ENCODE data around the gene C8A.

Gene C8A

DNA sequence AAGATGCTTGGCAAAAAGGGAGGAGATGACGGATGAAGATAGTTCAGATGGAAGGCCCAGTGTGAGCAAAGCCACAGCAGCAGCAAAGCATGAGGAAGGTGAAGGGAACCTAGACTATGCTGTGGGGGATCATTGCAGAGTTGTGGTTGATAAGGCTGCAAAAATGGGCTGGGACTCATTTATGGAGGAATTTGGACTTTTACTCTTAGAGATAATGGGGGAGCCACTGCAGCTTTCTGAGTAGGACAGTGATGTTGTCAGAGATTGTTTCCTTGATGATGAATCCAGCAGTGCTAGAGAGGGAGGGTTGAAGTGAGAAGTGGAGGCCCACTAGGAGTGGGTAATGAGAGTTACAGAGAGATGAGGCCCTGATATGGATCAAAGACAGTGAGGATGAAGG is 2.1 kb upstream of the C8A start:
- Mint-ChIP-seq H3K9me3 (no peaks in the 10 kb centered on the region), H3K27ac (no peak overlapping the region), H3K4me1 (ENCODE audit: low read depth) (no peaks in the 10 kb centered on the region), H3K36me3 (ENCODE audit: low read depth) (no peaks in the 10 kb centered on the region), H3K4me3 (no peak overlapping the region), H3K27me3 (ENCODE audit: low read depth) (peaks cover 4% of the 10 kb centered on the region)

DNA sequence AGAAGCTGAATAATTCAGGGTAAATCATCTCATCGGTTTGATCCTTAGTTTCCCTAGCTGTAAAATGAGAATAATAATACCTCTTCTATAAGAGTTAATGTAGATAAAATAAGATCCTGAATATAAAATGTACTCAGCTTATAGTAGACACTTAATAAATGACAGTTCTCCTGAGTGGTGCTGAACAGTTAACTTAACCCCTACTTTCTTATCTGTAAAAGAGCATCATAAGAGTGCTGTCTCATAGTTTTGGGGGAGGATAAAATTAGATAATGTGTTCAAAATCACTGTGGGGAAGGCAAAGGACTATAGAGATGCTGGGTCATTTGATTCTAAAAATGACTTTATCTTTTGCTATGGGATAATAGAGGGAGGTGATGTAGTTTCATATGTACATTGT is 593 bp downstream of the C8A start:
- Mint-ChIP-seq H3K27me3 (ENCODE audit: low read depth) (peaks cover 4% of the 10 kb centered on the region), H3K4me3 (no peak overlapping the region), H3K9me3 (no peaks in the 10 kb centered on the region), H3K27ac (no peak overlapping the region), H3K36me3 (ENCODE audit: low read depth) (no peaks in the 10 kb centered on the region), H3K4me1 (ENCODE audit: low read depth) (no peaks in the 10 kb centered on the region)

DNA sequence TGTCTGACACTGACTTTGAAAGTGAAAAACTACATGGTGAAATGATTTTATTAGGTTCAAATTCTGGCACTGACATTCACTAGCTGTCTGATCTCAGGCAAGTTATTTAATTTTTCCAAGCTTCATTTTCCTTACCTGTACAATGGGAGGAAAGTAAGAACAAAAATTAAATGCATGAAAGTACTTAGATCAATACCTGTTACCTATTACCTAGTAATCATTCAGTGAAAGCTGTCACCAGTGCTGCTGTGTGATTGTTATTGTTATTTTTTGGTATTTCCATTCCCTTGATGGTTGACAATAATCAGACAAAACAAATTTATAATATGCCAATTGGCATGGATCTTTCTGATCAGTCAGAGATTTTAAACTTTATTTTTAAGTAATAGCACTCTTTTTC is 1.6 kb downstream of the C8A start:
- no peak overlapping the region for H3K4me3 Mint-ChIP-seq
- H3K9me3 Mint-ChIP-seq = no peaks in the 10 kb centered on the region
- no peak overlapping the region for H3K27ac Mint-ChIP-seq
- H3K36me3 Mint-ChIP-seq (ENCODE audit: low read depth) = no peaks in the 10 kb centered on the region
- H3K4me1 Mint-ChIP-seq (ENCODE audit: low read depth) = no peaks in the 10 kb centered on the region
- peaks cover 4% of the 10 kb centered on the region for H3K27me3 Mint-ChIP-seq (ENCODE audit: low read depth)

DNA sequence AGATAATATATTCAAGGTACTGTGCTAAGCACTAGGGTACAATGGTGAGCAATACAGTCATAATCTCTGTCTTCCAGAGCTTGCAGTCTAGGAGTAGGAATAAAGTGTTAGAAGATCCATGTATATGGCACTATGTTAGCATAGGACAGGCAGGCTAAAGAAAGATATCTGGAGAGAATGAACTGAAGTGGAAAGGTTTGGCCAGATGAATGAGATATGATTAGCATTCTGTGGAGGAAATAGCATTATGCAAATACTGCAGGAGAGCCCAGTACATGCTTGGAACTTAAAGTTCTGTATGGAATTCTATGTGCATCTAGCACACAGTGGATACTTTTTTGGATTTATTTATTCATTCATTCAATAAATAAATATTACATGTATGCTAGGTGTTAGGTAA is 4.7 kb downstream of the C8A start:
- no peak overlapping the region for H3K27ac Mint-ChIP-seq
- H3K4me1 Mint-ChIP-seq (ENCODE audit: low read depth) = no peaks in the 10 kb centered on the region
- H3K27me3 Mint-ChIP-seq (ENCODE audit: low read depth) = peaks cover 4% of the 10 kb centered on the region
- no peaks in the 10 kb centered on the region for H3K9me3 Mint-ChIP-seq
- H3K36me3 Mint-ChIP-seq (ENCODE audit: low read depth) = no peaks in the 10 kb centered on the region
- H3K4me3 Mint-ChIP-seq = no peak overlapping the region

DNA sequence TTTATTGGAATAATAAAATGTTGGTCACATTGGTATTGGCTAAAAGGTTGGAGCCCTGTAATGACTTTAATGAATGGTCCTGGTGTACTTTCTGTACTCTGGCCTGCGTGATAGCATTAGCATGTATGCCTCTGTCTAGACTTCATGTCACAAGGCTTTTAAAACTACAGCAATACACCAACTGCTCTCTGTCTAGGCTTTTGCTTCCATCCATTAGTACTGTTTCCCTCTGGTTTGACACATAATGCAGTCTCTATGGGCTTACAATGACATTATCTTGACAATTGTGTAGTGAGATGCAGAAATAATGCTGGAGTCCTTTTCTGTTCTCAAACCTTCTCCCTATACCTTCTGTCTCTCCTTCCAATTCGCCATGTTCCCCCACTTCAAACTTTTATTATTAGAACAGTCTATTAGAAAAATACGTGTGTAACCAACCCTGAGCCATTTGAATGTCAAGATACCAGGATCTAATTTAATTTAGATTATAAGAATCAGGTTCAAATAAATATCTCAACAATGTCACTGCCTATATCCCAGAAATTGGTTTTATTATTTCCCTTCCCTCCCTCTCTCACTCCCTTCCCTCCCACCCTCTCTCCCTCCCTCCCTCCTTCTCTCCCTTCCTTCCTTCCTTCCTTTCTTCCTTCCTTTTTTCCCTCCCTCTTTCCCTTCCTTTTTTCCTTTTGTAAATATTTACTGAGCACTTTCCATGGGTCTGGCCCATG is 8.8 kb downstream of the C8A start:
- H3K36me3 Mint-ChIP-seq (ENCODE audit: low read depth) = no peaks in the 10 kb centered on the region

DNA sequence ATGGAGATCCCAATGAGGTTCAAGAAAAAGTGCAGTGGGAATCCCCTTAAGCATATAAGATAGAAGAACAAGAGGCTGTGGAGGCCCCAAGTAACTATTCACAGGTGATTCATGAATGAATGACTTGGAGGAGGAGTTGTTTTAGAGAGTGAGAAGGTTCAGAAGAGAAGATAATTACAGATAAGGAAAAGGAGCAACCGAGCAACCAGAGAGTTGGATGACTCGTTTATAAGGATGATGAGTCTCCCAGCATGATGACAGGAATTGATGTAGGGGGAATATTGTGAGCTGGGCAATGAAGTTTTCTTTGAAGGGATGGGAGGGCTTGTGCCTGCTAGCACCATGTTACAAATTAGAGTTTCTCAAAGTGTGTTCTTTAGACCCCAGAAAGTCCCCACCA is 9.8 kb downstream of the C8A start:
- Mint-ChIP-seq H3K27ac (no peak overlapping the region), H3K36me3 (ENCODE audit: low read depth) (no peaks in the 10 kb centered on the region), H3K27me3 (ENCODE audit: low read depth) (no peaks in the 10 kb centered on the region), H3K4me3 (no peak overlapping the region), H3K9me3 (no peaks in the 10 kb centered on the region), H3K4me1 (ENCODE audit: low read depth) (no peaks in the 10 kb centered on the region)

More for the DNA sequence above, 8.8 kb downstream of the C8A start:
- H3K4me1 Mint-ChIP-seq (ENCODE audit: low read depth) = no peaks in the 10 kb centered on the region
- no peaks in the 10 kb centered on the region for H3K27me3 Mint-ChIP-seq (ENCODE audit: low read depth)
- no peak overlapping the region for H3K4me3 Mint-ChIP-seq
- no peak overlapping the region for H3K27ac Mint-ChIP-seq
- H3K9me3 Mint-ChIP-seq = no peaks in the 10 kb centered on the region

DNA sequence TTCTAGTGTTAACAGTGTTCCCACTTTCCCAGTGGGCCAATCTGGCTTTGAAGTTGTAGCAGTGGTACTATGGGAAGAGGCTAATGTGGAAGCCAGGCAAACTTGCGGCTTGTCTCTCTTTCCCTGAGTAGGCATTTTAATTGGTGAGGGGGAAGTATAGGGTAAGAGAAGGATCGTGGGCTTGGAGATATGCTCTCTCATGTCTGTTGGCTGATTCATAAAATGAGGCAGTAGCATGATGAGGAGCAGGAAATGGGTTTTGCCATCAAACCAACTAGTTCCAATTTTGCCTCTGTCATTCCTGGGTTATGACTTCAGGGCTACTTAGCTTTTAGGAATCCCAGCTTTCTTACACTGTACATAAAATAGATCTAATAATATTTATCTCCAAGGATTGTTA is 12.1 kb downstream of the C8A start:
- Mint-ChIP-seq H3K4me3 (no peak overlapping the region), H3K9me3 (no peaks in the 10 kb centered on the region), H3K4me1 (ENCODE audit: low read depth) (no peaks in the 10 kb centered on the region), H3K36me3 (ENCODE audit: low read depth) (no peaks in the 10 kb centered on the region), H3K27me3 (ENCODE audit: low read depth) (no peaks in the 10 kb centered on the region), H3K27ac (no peak overlapping the region)

DNA sequence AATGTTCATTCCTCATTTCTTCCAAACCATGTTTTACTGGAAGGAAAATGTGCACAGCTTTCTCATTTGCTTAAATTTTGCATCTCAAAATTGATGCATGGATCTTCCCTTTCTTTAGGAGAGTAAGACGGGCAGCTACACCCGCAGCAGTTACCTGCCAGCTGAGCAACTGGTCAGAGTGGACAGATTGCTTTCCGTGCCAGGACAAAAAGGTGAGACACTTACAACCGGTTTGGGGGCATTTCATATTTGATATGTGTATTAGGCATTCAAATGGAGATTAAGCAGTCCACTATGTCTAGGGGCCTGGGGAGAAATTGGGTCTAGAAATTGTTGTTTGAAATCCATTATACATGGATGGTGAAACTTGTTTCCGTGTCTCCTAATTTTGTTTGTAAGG is 12.9 kb downstream of the C8A start:
- H3K9me3 Mint-ChIP-seq = no peaks in the 10 kb centered on the region

DNA sequence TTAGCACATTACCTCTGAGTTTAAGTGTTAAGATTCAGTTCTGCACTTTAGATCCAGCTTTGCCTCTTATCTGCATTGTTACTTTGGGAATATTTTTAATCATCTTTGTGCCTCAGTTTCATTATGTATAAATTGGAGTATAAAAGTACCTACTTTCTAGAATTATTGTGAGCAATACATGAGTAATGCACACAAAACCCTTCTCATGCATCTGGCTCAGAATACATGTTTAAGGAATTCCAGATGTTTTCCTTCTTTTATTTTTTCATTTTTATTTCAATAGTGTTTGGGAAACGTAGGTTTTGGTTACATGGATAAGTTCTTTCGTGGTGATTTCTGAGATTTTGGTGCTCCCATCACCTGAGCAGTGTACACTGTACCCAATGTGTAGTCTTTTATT is 14.2 kb downstream of the C8A start:
- H3K4me1 Mint-ChIP-seq (ENCODE audit: low read depth) = no peaks in the 10 kb centered on the region
- no peaks in the 10 kb centered on the region for H3K9me3 Mint-ChIP-seq
- no peaks in the 10 kb centered on the region for H3K27me3 Mint-ChIP-seq (ENCODE audit: low read depth)
- H3K27ac Mint-ChIP-seq = no peak overlapping the region
- no peak overlapping the region for H3K4me3 Mint-ChIP-seq
- no peaks in the 10 kb centered on the region for H3K36me3 Mint-ChIP-seq (ENCODE audit: low read depth)

More for the DNA sequence above, 12.9 kb downstream of the C8A start:
- Mint-ChIP-seq H3K4me1 (ENCODE audit: low read depth) (no peaks in the 10 kb centered on the region), H3K27me3 (ENCODE audit: low read depth) (no peaks in the 10 kb centered on the region), H3K4me3 (no peak overlapping the region), H3K36me3 (ENCODE audit: low read depth) (no peaks in the 10 kb centered on the region), H3K27ac (no peak overlapping the region)

DNA sequence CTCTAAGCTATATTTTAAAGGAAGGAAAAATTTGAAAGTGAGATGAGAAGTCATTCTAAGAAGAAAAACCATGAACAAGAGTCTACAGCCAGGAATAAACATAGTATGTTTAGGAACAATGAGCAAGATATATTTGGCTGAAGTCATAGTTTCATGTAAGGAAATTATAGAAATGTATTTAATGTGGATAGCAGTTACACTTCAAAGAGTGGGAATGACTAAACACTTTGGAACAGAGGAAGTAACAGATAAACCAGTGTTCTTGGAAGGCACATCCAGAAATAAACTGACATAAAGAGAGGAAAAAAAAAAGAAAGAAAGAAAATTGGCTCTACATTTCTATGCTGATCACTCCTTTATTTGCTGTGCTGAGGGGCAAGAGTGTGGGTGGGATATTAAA is 18.0 kb downstream of the C8A start:
- Mint-ChIP-seq H3K4me1 (ENCODE audit: low read depth) (no peaks in the 10 kb centered on the region), H3K27ac (no peak overlapping the region), H3K36me3 (ENCODE audit: low read depth) (no peaks in the 10 kb centered on the region), H3K9me3 (no peaks in the 10 kb centered on the region), H3K4me3 (no peak overlapping the region), H3K27me3 (ENCODE audit: low read depth) (no peaks in the 10 kb centered on the region)

DNA sequence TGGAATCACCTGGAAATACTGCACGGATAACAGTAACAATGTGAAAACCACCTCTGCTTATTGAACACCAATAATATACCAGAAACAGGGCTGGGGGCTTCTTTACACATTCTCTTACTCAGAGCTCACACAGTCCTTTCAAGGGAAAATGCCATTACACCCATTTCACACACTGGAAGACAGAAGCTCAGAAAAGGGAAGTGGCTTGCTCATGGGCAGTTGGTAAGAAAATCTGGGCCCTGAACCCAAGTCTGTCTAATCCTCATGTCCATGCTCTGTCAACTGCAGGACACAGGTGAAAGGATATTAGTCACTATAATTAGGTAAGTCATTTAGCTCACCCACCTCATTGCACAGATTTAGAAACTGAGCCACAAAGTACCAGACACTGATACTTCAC is 18.6 kb downstream of the C8A start:
- H3K27me3 Mint-ChIP-seq (ENCODE audit: low read depth) = no peaks in the 10 kb centered on the region
- no peaks in the 10 kb centered on the region for H3K4me1 Mint-ChIP-seq (ENCODE audit: low read depth)
- no peak overlapping the region for H3K27ac Mint-ChIP-seq
- no peaks in the 10 kb centered on the region for H3K9me3 Mint-ChIP-seq
- no peak overlapping the region for H3K4me3 Mint-ChIP-seq
- H3K36me3 Mint-ChIP-seq (ENCODE audit: low read depth) = no peaks in the 10 kb centered on the region

DNA sequence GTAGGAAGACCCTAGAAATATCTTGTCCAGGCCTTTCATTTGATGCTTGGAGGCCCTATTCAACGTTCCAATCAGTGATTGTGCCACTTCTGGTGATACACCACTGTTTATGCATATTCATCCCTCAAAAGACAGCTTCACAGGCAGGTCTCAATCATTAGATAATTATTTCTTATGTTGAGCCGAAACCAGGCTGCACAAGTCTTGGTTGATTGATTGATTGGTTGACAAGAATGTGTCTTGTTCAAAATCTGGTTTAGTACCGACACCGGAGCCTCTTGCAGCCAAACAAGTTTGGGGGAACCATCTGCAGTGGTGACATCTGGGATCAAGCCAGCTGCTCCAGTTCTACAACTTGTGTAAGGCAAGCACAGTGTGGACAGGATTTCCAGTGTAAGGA is 20.1 kb downstream of the C8A start:
- Mint-ChIP-seq H3K36me3 (ENCODE audit: low read depth) (no peaks in the 10 kb centered on the region), H3K4me3 (no peak overlapping the region), H3K9me3 (no peaks in the 10 kb centered on the region), H3K27me3 (ENCODE audit: low read depth) (no peaks in the 10 kb centered on the region), H3K4me1 (ENCODE audit: low read depth) (no peaks in the 10 kb centered on the region), H3K27ac (no peak overlapping the region)

DNA sequence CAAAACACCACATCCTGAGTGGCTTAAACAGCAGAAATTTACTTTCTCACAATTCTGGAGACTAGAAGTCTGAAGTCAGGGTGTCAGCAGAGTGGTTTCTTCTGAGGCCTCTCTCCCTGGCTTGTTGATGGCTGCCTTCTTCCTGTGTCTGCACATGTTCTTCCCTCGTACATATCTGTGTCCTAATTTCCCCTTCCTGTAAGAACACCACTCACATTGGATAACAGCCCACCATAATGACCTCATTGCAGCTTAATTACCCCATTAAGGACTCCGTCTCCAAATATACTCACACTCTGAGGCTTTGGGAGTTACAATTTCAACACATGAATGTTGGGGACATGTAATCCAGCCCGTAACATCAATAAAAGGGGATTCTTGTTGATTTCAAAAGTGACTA is 23.4 kb downstream of the C8A start:
- Mint-ChIP-seq H3K4me1 (ENCODE audit: low read depth) (no peaks in the 10 kb centered on the region), H3K27ac (no peak overlapping the region), H3K9me3 (no peaks in the 10 kb centered on the region), H3K36me3 (ENCODE audit: low read depth) (no peaks in the 10 kb centered on the region), H3K4me3 (no peak overlapping the region), H3K27me3 (ENCODE audit: low read depth) (no peaks in the 10 kb centered on the region)

DNA sequence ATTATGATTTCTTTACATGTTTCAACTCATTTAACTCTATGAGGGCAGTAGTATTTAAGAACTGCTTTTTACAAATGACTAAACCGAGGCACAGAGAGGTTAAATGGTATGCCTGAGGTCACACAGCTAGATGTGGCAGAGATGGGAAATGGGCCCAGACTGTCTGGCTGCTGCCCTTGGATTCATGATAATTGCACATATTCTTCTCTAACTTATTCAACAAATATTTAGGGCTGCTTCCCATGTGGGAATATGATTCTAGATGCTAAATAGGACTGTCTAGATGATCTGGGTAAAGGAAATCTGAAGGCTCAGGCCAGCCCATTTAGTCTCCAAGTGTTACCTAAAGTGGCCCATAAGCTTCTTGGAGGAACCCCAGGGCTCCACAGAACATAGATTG is 26.2 kb downstream of the C8A start:
- Mint-ChIP-seq H3K4me1 (ENCODE audit: low read depth) (no peaks in the 10 kb centered on the region), H3K9me3 (peaks cover 3% of the 10 kb centered on the region), H3K27ac (no peak overlapping the region), H3K4me3 (no peak overlapping the region), H3K36me3 (ENCODE audit: low read depth) (no peaks in the 10 kb centered on the region), H3K27me3 (ENCODE audit: low read depth) (no peaks in the 10 kb centered on the region)

DNA sequence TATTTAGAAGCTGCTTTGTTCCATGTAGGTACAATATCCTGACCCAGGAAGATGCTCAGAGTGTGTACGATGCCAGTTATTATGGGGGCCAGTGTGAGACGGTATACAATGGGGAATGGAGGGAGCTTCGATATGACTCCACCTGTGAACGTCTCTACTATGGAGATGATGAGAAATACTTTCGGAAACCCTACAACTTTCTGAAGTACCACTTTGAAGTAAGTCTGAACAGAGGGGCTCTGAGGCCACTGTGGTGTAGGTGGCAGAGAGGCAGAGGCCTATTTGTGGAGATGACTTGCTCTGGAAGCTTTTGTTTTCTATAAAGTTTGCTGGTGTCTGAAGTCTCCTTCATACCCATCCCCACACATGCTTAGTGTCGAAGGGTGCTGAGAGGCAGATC is 26.8 kb downstream of the C8A start:
- Mint-ChIP-seq H3K27ac (no peak overlapping the region), H3K9me3 (peaks cover 3% of the 10 kb centered on the region), H3K27me3 (ENCODE audit: low read depth) (no peaks in the 10 kb centered on the region), H3K4me3 (no peak overlapping the region), H3K36me3 (ENCODE audit: low read depth) (no peaks in the 10 kb centered on the region), H3K4me1 (ENCODE audit: low read depth) (no peaks in the 10 kb centered on the region)

DNA sequence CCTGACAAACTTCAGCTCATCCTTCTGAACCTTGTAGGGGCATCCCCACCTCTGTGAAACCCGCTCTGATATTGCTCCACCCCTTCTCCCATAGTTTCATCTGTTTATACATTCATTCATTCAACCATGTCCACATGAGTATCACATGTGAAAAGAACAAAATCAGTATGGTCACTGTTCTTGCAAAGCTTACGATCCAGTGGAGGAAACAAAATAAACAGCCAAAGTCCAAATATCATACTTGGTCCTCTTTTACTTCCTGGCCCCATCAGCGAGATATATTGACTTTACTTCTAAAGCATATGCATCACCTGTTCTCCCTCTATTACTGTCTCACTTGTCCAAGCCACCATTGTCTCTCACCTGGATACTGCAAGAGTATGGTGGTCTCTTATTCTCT is 35.6 kb downstream of the C8A start:
- Mint-ChIP-seq H3K27ac (no peak overlapping the region), H3K36me3 (ENCODE audit: low read depth) (no peaks in the 10 kb centered on the region), H3K9me3 (no peaks in the 10 kb centered on the region), H3K4me3 (no peak overlapping the region), H3K4me1 (ENCODE audit: low read depth) (no peaks in the 10 kb centered on the region), H3K27me3 (ENCODE audit: low read depth) (no peaks in the 10 kb centered on the region)

All from T-helper 1 cell treated with Interleukin-12 subunit alpha and Interleukin-12 subunit beta and Interleukin-4 antibody, amounts not matched to agents 30 μg/mL and 1 μg/mL, for 36 hours (primary cell).